ENCODE measurements around the gene LIN28A.

LIN28A gene

DNA sequence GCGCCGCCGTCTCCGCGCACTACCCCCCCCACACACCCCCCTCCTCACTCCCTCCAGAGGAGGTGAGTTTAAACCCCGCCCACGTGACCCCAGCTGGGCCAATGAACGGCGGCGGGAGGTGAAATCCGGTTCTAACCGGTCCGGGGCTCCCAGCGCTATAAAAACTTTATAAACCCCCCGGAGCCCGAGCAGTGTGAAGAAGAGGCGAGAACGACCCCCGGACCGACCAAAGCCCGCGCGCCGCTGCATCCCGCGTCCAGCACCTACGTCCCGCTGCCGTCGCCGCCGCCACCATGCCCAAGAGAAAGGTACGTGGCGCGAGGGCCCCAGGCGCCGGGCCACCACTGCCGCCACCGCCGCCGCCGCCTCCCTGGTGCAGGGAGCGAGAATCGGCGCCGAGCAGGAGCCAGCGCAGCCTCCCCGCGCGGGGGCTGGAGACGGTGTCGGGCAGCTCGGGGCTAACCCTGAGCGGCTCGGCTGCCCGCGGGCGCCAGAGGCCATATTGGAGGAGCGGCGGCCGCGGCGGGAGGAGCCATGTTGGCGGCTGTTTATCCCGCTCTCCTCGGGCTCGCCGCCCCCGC, 61.8 kb downstream of the LIN28A start, which contains the start of gene HMGN2:
HMGN2 (plus strand) TSS at position 121 of the 581 bp plus-strand sequence; CDS start at position 294, 173 bp downstream.
- Mint-ChIP-seq H3K9me3 (no peaks in the 10 kb centered on the region), H3K27ac (peak within 1 kb of the TSS; percentile 94), H3K27me3 (no peaks in the 10 kb centered on the region), H3K4me3 (peak within 1 kb of the TSS; percentile 86), H3K4me1 (ENCODE audit: low read depth) (peaks cover 49% of the 10 kb centered on the region), H3K36me3 (ENCODE audit: low read depth) (peaks cover 72% of the 10 kb centered on the region)
- intact Hi-C loops (cut with micrococcal nuclease) = loop anchor here (2.0 kb wide), 1 partner anchor 28 kb away; no protein-coding TSS in a partner anchor

DNA sequence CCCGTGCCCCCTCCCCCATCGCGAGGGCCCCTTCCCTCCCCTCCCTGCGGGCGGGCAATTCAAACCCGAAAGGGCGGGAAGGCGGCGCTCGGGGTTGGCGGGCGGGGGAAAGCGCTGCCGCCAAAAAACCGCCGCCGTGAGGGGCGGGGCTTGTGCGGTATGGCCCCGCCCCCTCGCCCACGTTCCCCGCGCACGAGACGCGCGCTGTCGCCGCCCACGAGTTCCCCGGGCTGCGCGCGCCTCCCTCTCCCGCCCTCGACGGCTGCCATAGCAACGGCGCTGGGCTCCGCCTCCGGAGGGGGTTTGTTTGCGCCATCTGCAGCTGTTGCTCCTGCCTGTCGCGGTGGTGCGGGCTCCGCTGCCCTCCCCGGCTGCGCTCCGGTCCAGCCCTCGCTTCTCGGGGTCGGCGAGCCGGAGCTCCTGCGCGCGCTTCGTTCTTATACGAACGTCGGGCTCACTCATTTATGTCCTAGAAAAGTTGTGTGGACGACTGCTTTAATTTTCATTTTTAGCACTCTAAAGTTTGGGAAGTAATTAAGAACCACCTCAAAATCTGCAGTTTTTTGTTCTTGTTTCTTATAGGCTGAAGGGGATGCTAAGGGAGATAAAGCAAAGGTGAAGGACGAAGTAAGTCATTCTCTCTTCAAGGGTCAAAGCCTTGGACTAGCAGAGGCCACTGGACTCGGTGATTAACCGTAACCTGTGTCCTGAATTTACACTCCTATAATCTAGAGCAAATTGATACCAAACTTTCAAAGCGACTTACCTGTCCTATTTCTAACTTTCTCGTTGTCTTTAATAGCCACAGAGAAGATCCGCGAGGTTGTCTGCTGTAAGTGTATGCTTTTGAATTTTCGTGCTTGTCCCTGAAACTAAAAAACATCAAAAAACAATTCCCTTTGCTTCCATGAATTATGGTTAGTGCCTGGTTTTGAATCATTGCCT, 62.6 kb downstream of the LIN28A start:
- Mint-ChIP-seq H3K9me3 (no peaks in the 10 kb centered on the region), H3K27ac (peak overlapping the region; percentile 94), H3K27me3 (no peaks in the 10 kb centered on the region), H3K4me1 (ENCODE audit: low read depth) (peaks cover 41% of the 10 kb centered on the region), H3K4me3 (peak overlapping the region; percentile 86), H3K36me3 (ENCODE audit: low read depth) (peaks cover 69% of the 10 kb centered on the region)
- intact Hi-C loops (cut with micrococcal nuclease) = loop anchor here (2.0 kb wide), 1 partner anchor 28 kb away; no protein-coding TSS in a partner anchor

DNA sequence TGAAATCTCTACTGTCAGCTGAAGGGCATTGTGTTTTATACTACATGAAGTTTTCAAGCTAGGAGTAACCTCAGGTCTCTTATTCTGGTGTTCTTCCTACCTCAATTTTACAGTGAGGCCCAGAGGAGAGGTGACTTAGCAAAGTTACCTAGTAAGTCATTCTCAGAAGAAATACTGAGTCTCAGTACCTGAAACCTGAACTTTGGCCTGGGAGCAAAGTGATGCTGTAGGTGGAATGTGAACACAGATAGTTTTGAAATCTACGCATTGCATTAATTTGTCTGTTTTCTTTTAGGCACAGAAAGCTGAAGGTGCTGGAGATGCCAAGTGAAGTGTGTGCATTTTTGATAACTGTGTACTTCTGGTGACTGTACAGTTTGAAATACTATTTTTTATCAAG, 64.2 kb downstream of the LIN28A start:
- H3K4me3 Mint-ChIP-seq = no peak overlapping the region
- H3K36me3 Mint-ChIP-seq (ENCODE audit: low read depth) = peaks cover 64% of the 10 kb centered on the region
- peaks cover 27% of the 10 kb centered on the region for H3K4me1 Mint-ChIP-seq (ENCODE audit: low read depth)
- intact Hi-C loops (cut with micrococcal nuclease) = no loop called here
- H3K27ac Mint-ChIP-seq = no peak overlapping the region
- H3K9me3 Mint-ChIP-seq = no peaks in the 10 kb centered on the region
- H3K27me3 Mint-ChIP-seq = no peaks in the 10 kb centered on the region

DNA sequence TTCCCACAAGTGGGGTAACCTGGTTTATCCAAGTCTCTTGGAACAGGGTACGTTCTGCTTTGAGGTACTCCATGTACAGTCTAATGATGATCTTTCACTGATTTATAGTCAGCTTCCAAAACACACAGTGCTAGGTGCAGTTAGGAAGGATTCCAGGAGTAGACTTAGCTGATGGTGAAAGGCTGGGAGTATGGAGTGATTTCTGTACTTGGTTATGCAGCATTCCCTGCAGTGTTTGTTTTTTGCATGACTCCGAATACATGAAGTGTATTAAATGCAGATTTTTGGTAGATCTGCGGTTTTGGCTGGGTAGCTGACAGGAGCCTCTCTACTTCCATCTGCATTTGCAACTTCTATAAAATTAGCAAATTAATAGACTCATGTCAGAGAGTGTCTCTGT, 65.4 kb downstream of the LIN28A start:
- H3K27me3 Mint-ChIP-seq = no peaks in the 10 kb centered on the region
- H3K36me3 Mint-ChIP-seq (ENCODE audit: low read depth) = peaks cover 57% of the 10 kb centered on the region
- H3K4me1 Mint-ChIP-seq (ENCODE audit: low read depth) = peaks cover 21% of the 10 kb centered on the region
- intact Hi-C loops (cut with micrococcal nuclease) = no loop called here
- H3K27ac Mint-ChIP-seq = no peak overlapping the region
- H3K4me3 Mint-ChIP-seq = no peak overlapping the region
- no peaks in the 10 kb centered on the region for H3K9me3 Mint-ChIP-seq

DNA sequence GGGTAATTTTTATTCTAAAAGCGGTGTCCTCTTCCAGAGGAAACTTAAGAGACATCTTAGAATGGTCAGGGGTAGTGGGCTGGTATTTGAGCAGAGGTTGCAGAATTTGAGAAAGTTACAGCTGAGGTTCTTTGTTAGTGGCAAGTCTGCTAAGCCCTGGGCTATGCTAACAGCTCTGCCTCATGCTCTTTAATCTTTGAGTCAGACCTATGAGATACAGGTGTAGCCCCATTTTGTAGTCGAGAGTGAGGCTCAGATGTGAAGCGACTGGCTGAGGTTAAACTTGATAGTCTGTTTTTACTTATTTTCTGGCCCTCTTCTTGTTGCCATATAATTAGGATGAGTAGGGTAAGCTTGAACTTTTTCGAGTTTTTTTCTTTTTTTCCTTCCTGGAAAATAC, 66.3 kb downstream of the LIN28A start:
- Mint-ChIP-seq H3K27me3 (no peaks in the 10 kb centered on the region), H3K27ac (no peak overlapping the region), H3K9me3 (no peaks in the 10 kb centered on the region), H3K4me3 (no peak overlapping the region), H3K36me3 (ENCODE audit: low read depth) (peaks cover 57% of the 10 kb centered on the region), H3K4me1 (ENCODE audit: low read depth) (peaks cover 12% of the 10 kb centered on the region)
- intact Hi-C loops (cut with micrococcal nuclease) = no loop called here

DNA sequence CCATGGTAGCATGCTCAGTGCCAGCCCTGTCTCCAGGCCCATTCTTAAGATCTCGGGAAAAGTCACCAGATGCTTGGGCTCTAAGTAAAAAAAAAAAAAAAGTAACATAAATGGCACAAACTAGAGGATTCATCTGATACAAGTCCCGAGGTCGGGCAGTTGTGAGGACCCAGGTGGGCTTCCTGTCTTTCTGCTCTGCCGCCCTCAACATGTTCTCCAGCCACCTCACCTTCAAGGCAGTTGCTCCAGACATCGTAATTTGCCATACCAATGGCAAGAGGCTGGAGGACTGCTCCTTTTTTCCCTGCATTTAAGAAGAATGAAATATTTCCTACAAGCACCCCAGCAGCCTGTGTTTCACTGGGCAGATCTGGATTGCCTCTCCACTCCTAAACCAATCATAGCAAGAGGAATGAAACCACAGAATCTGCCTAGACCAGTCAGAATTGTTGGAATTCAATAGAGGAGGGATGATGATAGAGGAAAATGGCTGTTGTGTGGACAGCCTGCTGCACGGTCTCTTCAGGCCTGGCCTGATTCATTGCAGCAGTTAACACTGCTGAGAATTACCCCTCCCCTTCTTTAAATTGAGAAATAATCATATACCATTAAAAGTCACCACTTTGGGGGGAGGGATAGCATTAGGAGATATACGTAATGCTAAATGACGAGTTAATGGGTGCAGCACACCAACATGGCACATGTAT, 67.0 kb downstream of the LIN28A start:
- Mint-ChIP-seq H3K4me3 (no peak overlapping the region), H3K9me3 (no peaks in the 10 kb centered on the region), H3K4me1 (ENCODE audit: low read depth) (peaks cover 12% of the 10 kb centered on the region), H3K36me3 (ENCODE audit: low read depth) (peaks cover 57% of the 10 kb centered on the region), H3K27me3 (no peaks in the 10 kb centered on the region), H3K27ac (no peak overlapping the region)
- intact Hi-C loops (cut with micrococcal nuclease) = no loop called here

DNA sequence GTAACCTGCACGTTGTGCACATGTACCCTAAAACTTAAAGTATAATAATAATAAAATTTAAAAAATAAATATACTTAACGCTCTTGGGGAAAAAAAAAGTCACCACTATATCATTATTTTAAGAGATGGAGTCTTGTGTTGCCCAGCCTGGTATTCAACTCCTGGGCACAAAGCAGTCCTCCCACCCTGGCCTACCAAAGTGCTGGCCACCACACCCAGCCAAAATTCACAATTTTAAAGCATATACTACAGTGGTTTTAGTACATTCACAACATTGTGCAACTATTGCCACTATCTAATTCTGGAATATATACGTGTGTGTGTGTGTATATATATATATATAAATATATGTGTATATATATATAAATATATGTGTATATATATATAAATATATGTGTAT, 67.5 kb downstream of the LIN28A start:
- H3K36me3 Mint-ChIP-seq (ENCODE audit: low read depth) = peaks cover 55% of the 10 kb centered on the region
- H3K27me3 Mint-ChIP-seq = no peaks in the 10 kb centered on the region

DNA sequence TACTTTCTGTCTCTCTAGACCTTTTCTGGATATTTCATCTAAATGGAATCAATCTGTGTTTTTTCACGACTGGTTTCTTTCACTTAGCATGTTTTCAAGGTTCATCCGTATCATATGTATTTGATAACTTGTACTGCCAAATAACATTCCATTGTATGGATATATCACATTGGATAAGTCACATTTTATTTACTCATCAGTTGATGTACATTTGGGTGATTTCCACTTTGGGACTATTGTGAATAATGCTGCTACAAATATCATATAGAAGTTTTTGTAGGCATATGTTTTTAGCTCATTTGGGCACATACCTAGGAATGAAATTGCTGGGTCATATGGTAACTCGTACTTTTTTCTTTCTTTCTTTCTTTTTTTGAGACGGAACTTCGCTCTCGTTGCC, 68.4 kb downstream of the LIN28A start:
- Mint-ChIP-seq H3K27ac (no peak overlapping the region), H3K27me3 (no peaks in the 10 kb centered on the region), H3K4me1 (ENCODE audit: low read depth) (peaks cover 6% of the 10 kb centered on the region)

More for the DNA sequence above, 67.5 kb downstream of the LIN28A start:
- Mint-ChIP-seq H3K4me3 (no peak overlapping the region), H3K9me3 (no peaks in the 10 kb centered on the region), H3K4me1 (ENCODE audit: low read depth) (peaks cover 10% of the 10 kb centered on the region), H3K27ac (no peak overlapping the region)
- intact Hi-C loops (cut with micrococcal nuclease) = no loop called here

More for the DNA sequence above, 68.4 kb downstream of the LIN28A start:
- no peak overlapping the region for H3K4me3 Mint-ChIP-seq
- peaks cover 46% of the 10 kb centered on the region for H3K36me3 Mint-ChIP-seq (ENCODE audit: low read depth)
- intact Hi-C loops (cut with micrococcal nuclease) = no loop called here
- H3K9me3 Mint-ChIP-seq = no peaks in the 10 kb centered on the region
